ENCODE results near the gene RCSD1. TPM values are rescaled to one million over a fixed set of nuclear protein-coding genes. Genes with fewer than 3 reads are reported as not detected.

Gene RCSD1
- total and polyA plus RNA-seq, 10 of the 15 experiments (the other 5 are each of a cell fraction or from before 2014, with no cell fraction given), result 11.4 to 78.3 (median 71.6) TPM

DNA sequence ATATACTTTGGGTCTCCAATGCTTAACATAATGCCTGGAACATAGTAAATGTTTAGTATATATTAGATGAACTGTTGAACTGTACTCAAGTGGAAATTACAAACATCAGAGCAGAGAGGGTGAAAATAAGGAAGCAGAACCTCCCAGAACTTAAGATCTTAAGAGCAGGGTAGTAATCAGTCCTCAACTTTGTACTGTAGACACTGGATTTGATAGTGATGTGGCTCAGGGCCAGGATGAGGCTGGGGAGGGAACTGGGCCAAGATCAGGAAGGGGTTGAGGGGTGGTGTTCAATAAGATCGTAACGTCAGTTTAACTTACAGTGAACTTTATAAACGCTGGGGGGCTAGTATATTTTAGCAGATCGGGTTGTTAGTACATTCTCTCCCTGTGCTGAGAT lies 107.1 kb downstream of the RCSD1 start:
- no peaks in the 10 kb centered on the region for H3K27me3 ChIP-seq (replicated peaks in 1 of 2; ENCODE audit: control insufficient read depth in 2 of 2, insufficient read depth in 2 of 2, low read length in 1 of 2)
- RAD21 ChIA-PET (ENCODE audit: unreplicated experiment), result no interaction called here
- H3K79me2 ChIP-seq (ENCODE audit: control insufficient read depth, insufficient read depth, low read length), result peaks cover 15% of the 10 kb centered on the region
- no peak for TF ChIP-seq PAX5 (IDR thresholded peaks at IDR 0.05; ENCODE audit: borderline replicate concordance, low read depth, low read length)
- TF ChIP-seq POLR2AphosphoS2 (IDR thresholded peaks at IDR 0.05; ENCODE audit: low read depth, low read length), result no peak
- TF ChIP-seq, protein P1, sequence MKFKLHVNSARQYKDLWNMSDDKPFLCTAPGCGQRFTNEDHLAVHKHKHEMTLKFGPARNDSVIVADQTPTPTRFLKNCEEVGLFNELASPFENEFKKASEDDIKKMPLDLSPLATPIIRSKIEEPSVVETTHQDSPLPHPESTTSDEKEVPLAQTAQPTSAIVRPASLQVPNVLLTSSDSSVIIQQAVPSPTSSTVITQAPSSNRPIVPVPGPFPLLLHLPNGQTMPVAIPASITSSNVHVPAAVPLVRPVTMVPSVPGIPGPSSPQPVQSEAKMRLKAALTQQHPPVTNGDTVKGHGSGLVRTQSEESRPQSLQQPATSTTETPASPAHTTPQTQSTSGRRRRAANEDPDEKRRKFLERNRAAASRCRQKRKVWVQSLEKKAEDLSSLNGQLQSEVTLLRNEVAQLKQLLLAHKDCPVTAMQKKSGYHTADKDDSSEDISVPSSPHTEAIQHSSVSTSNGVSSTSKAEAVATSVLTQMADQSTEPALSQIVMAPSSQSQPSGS (IDR thresholded peaks at IDR 0.05; ENCODE audit: low read length), result no peak
- no peak for TF ChIP-seq JUNB (IDR thresholded peaks at IDR 0.05)
- no peak for TF ChIP-seq NFYB (IDR thresholded peaks at IDR 0.05; ENCODE audit: insufficient read depth, low read depth, low read length)
- no peak for TF ChIP-seq TAF1 (IDR thresholded peaks at IDR 0.05; ENCODE audit: borderline replicate concordance, low read depth, low read length)
- no peak for TF ChIP-seq MXI1 (IDR thresholded peaks at IDR 0.05; ENCODE audit: low read depth, low read length)
- TF ChIP-seq, protein P2, sequence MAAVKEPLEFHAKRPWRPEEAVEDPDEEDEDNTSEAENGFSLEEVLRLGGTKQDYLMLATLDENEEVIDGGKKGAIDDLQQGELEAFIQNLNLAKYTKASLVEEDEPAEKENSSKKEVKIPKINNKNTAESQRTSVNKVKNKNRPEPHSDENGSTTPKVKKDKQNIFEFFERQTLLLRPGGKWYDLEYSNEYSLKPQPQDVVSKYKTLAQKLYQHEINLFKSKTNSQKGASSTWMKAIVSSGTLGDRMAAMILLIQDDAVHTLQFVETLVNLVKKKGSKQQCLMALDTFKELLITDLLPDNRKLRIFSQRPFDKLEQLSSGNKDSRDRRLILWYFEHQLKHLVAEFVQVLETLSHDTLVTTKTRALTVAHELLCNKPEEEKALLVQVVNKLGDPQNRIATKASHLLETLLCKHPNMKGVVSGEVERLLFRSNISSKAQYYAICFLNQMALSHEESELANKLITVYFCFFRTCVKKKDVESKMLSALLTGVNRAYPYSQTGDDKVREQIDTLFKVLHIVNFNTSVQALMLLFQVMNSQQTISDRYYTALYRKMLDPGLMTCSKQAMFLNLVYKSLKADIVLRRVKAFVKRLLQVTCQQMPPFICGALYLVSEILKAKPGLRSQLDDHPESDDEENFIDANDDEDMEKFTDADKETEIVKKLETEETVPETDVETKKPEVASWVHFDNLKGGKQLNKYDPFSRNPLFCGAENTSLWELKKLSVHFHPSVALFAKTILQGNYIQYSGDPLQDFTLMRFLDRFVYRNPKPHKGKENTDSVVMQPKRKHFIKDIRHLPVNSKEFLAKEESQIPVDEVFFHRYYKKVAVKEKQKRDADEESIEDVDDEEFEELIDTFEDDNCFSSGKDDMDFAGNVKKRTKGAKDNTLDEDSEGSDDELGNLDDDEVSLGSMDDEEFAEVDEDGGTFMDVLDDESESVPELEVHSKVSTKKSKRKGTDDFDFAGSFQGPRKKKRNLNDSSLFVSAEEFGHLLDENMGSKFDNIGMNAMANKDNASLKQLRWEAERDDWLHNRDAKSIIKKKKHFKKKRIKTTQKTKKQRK (IDR thresholded peaks at IDR 0.05; ENCODE audit: low read depth, low read length), result no peak
- no peak for TF ChIP-seq POU2F2 (IDR thresholded peaks at IDR 0.05; ENCODE audit: borderline replicate concordance, low read depth, low read length)
- no peak for TF ChIP-seq ZNF24 (IDR thresholded peaks at IDR 0.05)
- TF ChIP-seq FOXM1 (IDR thresholded peaks at IDR 0.05; ENCODE audit: low read depth, low read length), result no peak
- no peak for TF ChIP-seq IRF4 (IDR thresholded peaks at IDR 0.05; ENCODE audit: low read depth, low read length)
- TF ChIP-seq, protein P3, sequence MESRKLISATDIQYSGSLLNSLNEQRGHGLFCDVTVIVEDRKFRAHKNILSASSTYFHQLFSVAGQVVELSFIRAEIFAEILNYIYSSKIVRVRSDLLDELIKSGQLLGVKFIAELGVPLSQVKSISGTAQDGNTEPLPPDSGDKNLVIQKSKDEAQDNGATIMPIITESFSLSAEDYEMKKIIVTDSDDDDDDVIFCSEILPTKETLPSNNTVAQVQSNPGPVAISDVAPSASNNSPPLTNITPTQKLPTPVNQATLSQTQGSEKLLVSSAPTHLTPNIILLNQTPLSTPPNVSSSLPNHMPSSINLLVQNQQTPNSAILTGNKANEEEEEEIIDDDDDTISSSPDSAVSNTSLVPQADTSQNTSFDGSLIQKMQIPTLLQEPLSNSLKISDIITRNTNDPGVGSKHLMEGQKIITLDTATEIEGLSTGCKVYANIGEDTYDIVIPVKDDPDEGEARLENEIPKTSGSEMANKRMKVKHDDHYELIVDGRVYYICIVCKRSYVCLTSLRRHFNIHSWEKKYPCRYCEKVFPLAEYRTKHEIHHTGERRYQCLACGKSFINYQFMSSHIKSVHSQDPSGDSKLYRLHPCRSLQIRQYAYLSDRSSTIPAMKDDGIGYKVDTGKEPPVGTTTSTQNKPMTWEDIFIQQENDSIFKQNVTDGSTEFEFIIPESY (IDR thresholded peaks at IDR 0.05), result no peak
- TF ChIP-seq, protein P4, sequence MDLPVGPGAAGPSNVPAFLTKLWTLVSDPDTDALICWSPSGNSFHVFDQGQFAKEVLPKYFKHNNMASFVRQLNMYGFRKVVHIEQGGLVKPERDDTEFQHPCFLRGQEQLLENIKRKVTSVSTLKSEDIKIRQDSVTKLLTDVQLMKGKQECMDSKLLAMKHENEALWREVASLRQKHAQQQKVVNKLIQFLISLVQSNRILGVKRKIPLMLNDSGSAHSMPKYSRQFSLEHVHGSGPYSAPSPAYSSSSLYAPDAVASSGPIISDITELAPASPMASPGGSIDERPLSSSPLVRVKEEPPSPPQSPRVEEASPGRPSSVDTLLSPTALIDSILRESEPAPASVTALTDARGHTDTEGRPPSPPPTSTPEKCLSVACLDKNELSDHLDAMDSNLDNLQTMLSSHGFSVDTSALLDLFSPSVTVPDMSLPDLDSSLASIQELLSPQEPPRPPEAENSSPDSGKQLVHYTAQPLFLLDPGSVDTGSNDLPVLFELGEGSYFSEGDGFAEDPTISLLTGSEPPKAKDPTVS (IDR thresholded peaks at IDR 0.05; ENCODE audit: low read depth, low read length), result no peak
- H3K36me3 ChIP-seq (ENCODE audit: control insufficient read depth in 2 of 2, insufficient read depth in 2 of 2, low read length in 1 of 2), result peaks cover 0 to 2% of the 10 kb centered on the region in 2 experiments; a peak in 1 of 4 replicates
- H3K27ac ChIP-seq (ENCODE audit: control insufficient read depth, insufficient read depth), result no peak overlapping the region
- no peaks in the 10 kb centered on the region for H4K20me1 ChIP-seq (ENCODE audit: control insufficient read depth, insufficient read depth)
- FAIRE-seq (no peak), DNase-seq (ENCODE audit: low read depth, low spot score) (no peak), ATAC-seq (no peak)
- no TSS peak for BruUV-seq (replicated peaks)
- CTCF ChIA-PET, result no interaction called here
- H3K9ac ChIP-seq (ENCODE audit: control insufficient read depth, insufficient read depth, low read length), result no peak overlapping the region
- in situ Hi-C loops (cut with MboI) (no loop called here), intact Hi-C loops (cut with micrococcal nuclease; ENCODE audit: unreplicated experiment) (no loop called here)
- 99% methylated on average over 4 of the region's 4 CpGs for WGBS (ENCODE audit: insufficient coverage, insufficient replicate concordance, low lambda C conversion rate, missing lambda C conversion rate)
- H3K9me3 ChIP-seq (replicated peaks; ENCODE audit: control insufficient read depth, insufficient read depth, low read length), result peaks cover 1% of the 10 kb centered on the region; the same call in 1 of the 3 replicates
- no peaks in the 10 kb centered on the region for H3K4me1 ChIP-seq (ENCODE audit: control insufficient read depth, insufficient read depth, low read length)
- no peak overlapping the region for H3K4me2 ChIP-seq (ENCODE audit: control insufficient read depth, insufficient read depth)
- SMC1A ChIA-PET (ENCODE audit: uncharacterized antibody, unreplicated experiment), result no interaction called here
- H3K4me3 ChIP-seq, result no peak overlapping the region
- no peak overlapping the region for H2AFZ ChIP-seq (ENCODE audit: control insufficient read depth, low read depth, low read length)
- POLR2A ChIA-PET, result no interaction called here

Data from GM12878 (cell line).